SW480 (cell line): Measurements from ENCODE around the gene STAT5B.
"Not testable (repeated sequence)": the region's sequence is repeated elsewhere in the genome, so short reads cannot be mapped to it uniquely, and the experiment has no call there.

Experiments used
- DNase-seq: peaks from one replicate; pipeline ENCODE4 v3.0.0-alpha.2; 2016; ENCODE audit warnings: low spot score

The STAT5B gene

DNA sequence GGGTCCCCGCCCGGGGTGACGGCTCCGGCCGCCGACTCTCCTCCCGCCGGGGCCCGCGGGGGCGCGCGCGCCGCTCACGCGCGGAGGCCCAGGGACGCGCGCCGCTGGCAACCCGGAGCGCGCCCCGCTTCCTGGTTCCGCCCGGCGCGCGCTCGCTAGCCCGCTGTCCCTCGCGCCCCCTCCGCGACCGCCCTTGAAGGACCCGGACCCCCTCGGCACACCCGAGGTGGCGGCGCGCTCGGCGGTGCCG is at the start of gene STAT5B:
Gene STAT5B (minus strand): TSS at position 33 of the 250 bp plus-strand sequence. CDS start 44,264 bp downstream, outside the sequence.
- DNase-seq: peak; percentile 33

DNA sequence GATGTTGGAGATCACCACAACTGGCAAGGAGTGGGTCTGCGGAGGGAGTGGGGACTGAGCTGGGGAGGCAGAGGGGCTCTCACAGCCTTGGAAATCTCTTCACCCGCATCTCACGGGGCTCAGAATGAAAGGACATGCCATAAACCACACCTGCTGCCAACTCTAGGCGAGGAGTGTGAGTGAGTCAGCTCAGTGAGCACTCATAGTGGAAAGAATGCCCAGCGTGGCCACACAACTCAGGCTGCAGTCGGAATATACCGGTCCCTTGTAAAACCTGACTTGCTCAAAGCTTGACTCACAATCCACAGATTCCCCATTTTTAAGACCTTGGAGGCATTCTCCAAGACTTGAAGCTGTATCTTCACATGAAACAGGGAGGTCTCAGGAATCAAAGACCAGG is 48.8 kb upstream of the STAT5B start:
- peak; percentile 76 for DNase-seq

DNA sequence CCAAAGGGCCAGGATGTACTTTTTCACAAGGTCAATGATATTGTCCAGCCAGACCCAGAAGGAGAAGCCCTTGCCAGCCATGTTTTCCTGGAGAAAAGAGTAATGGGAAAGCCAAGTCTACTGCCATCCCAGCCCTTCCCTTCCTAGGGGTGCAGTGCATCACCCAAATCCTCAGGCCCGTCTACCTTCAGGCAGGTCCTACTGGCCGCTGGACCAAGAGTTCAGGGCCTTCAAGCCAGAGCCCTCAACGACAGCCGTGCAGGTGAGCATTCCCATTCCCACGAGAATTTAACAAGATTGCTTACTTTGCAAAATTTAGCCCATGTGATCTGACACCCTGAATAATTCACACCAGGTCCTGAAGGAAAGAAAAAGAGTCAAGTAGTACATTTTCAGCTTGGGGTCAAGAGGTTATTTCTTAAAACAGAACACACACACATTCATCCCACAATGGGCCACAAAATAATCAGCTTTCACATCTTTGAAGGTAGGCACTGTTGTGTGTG is 47.1 kb upstream of the STAT5B start:
- DNase-seq: no peak

DNA sequence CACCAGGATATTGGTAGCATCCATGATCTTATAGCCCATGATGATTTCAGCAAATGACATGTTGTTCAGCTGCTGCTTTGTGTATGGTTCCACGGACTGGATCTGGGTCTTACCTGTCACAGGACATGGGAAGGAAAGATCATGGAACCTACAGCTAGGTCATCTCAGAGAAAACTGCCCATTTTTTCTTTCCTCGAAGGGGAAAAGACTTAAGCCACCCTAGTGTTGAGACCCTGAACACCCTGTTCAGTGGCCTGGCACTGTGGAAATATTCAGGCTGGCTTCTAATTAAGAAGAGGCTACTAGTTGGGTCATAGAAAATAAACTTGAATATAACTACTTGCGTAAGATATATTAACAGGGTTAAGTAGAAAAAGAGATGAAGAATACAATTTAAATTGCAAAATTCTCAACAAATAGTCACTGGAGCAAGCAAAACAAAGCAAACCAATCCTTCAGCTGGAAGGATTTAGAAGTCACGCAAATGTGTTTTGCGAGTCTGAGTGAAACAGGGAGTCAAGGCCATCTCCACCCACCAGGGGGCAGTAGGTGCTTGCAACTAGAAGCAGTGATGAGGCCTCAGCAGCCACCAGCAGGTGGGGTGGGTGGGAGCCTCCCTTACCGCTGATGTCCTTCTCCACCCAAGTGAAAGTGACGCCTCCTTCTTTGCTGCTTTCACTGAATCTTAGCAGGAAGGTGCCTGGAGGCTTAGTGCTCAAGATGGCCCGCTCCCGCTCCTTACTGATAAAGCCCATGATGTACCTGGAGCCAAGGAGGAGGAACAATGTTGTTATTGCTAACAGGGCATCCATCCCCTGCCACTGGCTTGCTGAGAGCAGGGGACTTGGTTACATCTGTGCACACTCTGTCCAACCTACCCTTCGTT is 46.4 kb upstream of the STAT5B start:
- DNase-seq: peak; percentile 84

DNA sequence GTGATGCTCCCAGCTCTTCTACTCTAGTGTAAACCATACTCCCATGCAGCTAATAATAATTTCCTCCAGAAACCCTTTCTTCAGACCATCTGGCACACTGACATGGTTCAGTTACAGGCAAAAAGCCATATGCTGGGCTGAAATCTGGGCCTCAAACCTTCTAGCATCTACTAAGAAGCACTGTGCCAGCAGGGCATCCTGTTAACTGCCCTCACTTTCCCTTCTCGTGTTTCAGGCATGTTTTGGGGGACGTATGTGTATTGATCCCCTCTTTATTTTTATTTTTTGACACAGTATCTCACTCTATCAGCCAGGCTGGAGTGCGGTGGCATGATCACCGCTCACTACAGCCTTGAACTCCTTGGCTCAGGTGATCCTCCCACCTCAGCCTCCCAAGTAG is 45.4 kb upstream of the STAT5B start:
- DNase-seq: no peak

DNA sequence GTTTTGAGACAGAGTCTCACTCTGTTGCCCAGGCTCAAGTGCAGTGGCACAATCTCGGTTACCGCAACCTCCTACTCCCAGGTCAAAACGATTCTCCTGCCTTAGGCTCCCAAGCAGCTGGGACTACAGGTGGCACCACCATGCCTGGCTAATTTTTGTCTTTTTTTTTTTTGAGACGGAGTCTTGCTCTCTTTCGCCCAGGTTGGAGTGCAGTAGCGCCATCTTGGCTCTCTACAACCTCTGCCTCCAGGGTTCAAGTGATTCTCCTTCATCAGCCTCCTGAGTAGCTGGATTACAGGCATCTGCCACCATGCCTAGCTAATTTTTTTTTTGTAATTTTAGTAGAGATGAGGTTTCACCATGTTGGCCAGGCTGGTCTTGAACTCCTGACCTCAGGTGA is 41.8 kb upstream of the STAT5B start:
- not testable (repeated sequence) for DNase-seq

DNA sequence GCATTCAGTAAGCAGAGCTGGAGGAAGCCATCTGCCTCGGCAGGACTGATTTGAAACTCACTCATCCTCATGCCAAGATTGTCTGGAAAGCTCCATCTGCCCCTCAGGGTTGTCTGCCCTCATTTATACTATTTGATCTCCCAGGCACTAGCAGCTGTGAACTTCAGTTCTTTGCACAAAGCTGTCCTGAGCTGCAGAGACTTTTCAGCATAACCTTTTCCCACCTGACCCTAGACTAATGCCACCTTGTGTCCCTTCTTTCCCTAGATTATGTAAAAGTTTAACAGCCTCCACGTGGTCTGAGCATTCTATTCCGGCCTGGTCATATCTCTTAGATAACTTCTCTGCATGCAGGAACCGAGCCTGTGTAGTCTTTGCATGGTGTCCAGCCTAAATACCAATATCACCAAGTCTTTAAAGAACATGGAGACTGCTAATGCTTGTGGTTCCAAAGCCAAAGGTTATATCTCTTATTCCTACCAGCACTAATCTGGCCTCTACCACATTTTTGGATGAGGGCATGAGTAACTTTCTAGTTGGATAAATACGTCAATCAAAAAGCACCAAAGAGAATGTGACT is 41.2 kb upstream of the STAT5B start:
- no peak for DNase-seq

DNA sequence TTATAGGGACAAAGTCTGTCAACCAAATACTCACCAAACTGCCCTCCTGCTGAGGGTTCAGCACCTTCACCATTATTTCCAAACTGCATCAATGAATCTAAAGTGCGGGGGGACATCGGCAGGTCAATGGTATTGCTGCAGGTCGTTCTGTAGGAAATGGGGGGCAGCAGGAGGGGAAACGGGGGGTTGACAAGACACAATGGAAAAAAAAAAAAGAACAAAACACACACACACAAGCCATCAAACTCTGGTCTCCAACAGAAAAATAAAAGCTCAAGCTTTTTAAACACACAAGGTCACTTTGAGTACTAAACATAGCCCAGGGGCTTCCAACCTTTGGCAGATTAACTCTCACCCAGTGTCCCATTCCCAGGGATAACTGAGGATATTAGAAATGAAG is 40.6 kb upstream of the STAT5B start:
- no peak for DNase-seq

DNA sequence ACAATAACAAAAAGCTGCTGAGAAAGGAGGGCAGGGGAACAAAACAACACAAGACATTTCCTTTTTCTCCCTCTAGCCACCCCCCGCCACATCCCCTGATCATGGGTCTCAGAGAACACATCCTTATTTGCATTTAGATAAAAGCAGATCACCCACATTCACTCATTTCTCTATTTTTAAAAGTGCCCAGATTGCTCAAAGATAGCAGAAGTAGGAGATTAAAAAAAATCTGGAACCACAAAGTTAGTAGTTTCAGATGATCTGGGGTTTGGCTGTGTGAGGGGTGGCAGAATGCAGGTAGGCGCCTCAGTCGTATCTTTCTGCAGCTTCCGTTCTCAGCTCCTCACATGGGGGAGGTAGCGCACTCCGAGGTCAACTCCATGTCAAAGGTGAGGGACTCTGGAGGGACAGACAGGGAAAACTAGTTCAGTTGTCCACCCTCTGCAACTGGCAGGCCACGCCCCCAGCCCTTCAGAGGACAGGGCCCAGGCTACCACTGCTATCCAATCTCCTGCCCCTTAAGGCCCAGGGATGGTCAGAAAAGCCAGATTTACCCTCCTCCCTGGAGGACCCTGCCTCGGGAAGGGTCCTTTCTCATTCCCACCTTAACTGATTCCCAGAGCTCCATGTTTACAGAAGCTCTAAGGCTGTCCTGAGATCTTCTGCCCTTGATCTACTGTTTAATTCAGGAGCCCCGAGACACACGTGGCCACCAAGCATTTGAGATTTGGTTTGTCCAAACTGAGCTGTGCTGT is 39.4 kb upstream of the STAT5B start:
- DNase-seq: no peak

DNA sequence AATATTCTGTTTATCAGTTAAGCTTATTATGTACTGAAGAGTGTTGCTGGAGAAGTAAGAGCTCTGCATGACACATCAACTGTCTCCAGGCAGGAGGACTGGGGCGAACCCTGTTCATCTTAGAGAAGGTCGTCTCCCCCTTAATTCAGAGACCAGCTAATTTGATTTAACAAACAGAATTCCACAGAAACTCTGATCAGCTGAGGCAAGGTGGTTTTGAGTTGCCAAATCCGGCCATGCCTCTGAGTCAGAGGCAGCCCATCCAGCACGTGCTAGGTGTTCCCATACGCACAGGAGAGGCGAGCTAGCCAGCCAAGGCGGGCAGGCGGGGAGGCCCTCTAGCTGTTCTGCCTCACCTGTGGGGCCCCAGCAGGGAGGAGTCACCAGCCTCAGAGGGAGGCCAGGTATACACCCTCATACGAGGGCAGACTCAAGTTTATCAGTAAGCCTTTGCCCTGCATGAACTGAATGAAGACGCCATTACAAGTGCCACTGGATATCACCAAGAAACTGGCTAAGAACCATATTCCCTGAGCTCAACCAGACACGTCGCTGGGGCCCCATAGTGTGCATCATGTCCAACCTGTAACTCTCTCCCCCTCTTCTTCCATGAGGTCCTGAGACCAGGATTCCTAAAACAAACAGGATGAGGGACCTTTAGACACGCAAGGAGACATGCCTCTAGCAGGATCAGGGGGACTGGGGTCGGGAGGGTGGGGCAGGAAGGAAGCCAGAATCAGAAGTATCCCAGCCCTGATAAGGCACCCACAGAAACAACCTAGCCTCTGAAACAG is 37.8 kb upstream of the STAT5B start:
- DNase-seq: no peak

DNA sequence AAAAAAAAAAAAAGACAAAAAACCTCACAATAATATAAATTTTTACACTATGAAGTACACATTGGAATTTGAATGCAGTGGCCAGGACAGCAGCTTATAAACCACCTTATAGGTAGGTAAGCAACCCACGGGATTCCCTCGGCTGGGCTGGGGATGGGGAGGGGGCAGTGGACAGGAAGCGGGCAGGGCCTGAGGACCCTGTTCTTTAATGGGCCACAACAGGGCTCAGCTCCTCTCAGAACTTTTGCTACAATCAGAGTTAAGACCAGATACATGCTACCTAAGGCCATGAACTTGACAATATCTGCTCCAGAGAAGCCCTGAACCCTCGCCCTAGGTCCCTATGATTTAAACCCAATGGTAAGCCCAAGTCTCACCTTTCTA is 37.2 kb upstream of the STAT5B start:
- DNase-seq: no peak

DNA sequence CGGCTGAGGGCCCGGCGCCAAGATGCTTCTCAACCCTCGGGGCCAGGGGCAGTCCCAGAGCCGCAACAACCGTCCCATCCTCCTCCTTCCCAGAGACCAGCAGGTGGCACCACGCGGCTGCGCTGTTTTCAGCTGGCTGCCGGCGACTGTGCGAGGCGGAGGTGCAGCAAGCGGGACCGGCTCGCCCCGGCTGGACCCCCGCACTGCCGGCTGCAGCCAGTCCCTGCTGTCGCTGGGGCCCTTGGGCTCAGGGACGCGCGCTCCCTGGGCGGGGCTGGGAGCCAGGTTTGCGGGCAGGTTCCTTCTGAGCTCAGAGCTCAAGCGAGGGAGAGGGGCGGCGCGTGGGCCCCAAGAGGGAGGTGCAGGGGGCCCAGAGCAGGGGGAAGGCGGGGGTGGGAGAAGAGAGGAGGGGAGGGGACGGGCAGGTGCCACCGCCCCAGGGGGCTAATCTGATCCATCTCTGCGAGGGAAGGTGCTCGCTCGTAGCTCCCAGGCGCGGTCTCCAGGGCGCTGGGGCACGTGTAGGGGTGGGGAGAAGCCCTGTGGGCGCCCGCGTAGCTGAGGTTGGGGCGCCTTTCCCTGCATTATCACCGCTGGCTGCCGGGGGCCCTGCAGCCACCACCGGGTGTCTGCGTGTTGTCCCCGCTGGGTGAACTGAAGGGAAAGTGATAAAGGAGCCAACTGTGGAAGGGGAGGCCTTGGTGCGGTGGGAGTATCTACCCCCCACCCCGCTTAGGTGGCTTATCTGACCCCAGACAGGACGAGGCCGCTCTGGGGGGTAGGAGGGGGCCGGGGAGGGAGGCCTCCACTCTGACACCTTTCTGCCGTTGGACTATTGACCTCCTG is 36.3 kb upstream of the STAT5B start:
- DNase-seq: peak; percentile 63

DNA sequence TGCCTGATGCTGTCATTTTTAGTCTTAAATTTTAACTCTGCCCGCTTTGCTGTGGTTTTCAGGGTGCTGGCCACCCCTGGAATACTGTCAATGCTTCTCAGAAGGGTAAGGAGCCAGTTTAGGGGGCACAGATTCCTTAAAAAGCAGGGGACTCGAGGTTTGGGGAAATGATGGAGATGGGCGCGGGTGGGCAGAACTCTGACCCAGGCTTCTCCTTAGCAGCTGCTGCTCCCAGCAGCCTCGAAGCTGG is 35.8 kb upstream of the STAT5B start:
- no peak for DNase-seq

DNA sequence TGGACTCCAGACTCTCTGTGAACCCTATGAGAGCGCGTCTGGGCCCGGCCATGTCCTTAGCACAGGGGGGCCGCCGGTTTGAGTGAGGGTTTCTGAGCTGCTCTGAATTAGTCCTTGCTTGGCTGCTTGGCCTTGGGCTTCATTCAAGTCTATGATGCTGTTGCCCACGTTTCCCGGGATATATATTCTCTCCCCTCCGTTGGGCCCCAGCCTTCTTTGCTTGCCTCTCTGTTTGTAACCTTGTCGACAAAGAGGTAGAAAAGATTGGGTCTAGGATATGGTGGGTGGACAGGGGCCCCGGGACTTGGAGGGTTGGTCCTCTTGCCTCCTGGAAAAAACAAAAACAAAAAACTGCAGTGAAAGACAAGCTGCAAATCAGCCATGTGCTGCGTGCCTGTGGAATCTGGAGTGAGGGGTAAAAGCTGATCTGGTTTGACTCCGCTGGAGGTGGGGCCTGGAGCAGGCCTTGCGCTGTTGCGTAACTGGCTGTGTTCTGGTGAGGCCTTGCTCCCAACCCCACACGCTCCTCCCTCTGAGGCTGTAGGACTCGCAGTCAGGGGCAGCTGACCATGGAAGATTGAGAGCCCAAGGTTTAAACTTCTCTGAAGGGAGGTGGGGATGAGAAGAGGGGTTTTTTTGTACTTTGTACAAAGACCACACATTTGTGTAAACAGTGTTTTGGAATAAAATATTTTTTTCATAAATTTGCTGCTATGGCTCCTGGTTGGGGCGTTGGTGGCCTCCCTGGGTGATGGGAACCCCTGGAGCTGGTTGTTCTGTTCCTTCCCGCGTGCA is 35.2 kb upstream of the STAT5B start:
- no peak for DNase-seq

DNA sequence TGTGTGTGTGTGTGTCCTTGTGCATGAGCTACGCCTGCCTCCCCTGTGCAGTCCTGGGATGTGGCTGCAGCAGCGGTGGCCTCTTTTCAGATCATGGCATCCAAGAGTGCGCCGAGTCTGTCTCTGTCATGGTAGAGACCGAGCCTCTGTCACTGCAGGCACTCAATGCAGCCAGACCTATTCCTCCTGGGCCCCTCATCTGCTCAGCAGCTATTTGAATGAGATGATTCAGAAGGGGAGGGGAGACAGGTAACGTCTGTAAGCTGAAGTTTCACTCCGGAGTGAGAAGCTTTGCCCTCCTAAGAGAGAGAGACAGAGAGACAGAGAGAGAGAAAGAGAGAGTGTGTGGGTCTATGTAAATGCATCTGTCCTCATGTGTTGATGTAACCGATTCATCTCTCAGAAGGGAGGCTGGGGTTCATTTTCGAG is 34.6 kb upstream of the STAT5B start:
- DNase-seq: no peak

DNA sequence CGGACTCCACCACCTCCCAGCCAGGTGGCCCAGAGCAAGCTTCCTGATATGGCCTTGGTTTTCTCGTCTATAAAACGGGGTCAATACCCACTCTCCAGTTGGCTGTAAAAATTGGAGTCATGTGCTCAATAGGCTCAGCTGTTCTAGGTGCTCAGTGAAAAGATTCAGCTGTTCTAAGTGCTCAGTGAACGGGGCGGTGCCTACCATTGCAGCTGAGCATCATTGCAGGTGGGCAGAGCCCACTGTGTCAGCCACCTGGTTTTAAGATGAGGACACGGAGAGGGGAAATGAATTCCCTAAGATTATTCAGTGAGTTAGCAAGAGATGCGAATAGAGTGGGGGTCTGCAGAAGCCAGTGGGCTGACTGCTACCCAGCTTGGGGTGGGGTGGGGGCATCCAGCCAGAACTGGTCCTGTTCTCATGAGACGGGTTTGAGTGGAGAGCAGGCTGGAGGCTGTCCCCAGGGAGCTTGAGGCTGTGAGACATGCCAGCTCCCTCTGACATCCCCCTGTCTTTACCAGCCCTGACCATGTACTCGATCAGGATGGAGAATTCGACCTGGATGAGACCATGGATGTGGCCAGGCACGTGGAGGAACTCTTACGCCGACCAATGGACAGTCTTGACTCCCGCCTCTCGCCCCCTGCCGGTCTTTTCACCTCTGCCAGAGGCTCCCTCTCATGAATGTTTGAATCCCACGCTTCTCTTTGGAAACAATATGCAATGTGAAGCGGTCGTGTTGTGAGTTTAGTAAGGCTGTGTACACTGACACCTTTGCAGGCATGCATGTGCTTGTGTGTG is 34.0 kb upstream of the STAT5B start:
- DNase-seq: no peak

DNA sequence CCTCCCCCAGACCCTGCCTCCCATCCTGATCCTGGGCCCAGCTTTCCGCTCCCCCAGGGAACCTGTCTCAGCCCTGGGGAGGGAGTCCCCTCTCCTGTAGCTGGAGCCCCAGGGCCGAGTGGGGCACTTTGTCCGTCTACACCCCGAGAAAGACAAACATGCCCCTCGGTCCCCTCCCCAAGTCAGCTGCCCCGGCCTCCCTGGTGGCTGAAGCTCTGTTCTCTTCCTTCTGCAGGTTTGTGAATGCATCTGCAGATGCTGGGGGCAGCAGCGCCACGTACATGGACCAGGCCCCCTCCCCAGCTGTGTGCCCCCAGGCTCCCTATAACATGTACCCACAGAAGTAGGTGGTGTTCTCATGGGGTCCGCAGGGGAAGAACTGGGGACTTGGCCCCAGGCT is 33.0 kb upstream of the STAT5B start:
- no peak for DNase-seq

DNA sequence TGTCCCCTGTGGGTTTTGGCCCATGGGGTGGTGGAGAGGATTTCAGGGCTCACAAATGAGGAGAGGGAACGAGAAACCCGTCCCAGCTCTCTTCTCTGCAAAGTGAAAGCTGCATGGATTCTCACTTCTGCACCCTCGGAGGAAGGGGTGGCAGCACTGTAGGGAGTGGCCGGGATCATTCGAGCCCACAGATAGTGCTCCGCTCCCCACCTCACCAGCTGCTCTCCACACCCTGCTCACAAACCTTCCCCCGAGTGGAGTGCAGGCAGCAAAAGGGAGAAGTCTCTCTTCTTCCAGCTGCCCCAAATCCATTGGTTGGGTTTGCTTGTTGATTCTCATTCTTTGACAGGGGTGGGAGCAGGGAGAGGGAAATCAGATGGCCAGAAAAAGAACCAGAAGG is 32.3 kb upstream of the STAT5B start:
- DNase-seq: no peak

DNA sequence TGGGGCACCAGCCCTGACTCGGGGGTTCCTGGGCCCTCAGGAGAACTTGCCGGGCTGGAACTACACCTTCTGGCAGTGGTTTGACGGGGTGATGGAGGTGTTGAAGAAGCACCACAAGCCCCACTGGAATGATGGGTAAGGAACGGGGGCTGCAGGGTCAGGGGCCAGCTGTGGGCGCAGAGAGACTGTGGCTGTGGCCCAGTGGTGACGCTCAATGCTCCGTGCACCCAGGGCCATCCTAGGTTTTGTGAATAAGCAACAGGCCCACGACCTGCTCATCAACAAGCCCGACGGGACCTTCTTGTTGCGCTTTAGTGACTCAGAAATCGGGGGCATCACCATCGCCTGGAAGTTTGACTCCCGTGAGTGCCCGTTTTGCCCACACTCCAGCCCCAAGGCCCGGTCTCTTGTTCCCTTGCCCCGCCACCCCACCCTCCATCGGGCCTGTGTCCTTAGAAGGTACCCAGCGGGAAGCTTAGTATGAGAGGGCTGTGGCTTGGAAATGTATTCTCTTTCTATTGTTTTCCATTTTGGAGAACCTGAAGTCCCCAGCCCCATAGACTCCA is 31.3 kb upstream of the STAT5B start:
- DNase-seq: no peak

DNA sequence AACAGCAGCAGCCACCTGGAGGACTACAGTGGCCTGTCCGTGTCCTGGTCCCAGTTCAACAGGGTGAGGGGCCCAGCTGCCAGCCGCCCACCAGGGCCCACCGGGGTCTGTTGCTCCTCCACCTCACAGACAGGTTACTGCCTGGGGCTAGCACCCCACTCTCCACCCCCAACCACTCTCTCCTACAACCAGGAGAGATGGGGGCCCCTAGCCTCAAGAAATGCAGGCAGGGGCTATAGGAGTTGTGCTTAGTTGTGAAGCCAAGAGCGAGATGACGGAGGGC is 30.1 kb upstream of the STAT5B start:
- no peak for DNase-seq
